ENCODE measurements around the gene NLGN2. TPM values are rescaled to one million over a fixed set of nuclear protein-coding genes. Genes with fewer than 3 reads are reported as not detected.

The NLGN2 gene
- total and polyA plus RNA-seq, 2 of the 8 experiments (the other 6 are each of a cell fraction or from before 2014, with no cell fraction given), result 21.2 to 62.8 TPM

DNA sequence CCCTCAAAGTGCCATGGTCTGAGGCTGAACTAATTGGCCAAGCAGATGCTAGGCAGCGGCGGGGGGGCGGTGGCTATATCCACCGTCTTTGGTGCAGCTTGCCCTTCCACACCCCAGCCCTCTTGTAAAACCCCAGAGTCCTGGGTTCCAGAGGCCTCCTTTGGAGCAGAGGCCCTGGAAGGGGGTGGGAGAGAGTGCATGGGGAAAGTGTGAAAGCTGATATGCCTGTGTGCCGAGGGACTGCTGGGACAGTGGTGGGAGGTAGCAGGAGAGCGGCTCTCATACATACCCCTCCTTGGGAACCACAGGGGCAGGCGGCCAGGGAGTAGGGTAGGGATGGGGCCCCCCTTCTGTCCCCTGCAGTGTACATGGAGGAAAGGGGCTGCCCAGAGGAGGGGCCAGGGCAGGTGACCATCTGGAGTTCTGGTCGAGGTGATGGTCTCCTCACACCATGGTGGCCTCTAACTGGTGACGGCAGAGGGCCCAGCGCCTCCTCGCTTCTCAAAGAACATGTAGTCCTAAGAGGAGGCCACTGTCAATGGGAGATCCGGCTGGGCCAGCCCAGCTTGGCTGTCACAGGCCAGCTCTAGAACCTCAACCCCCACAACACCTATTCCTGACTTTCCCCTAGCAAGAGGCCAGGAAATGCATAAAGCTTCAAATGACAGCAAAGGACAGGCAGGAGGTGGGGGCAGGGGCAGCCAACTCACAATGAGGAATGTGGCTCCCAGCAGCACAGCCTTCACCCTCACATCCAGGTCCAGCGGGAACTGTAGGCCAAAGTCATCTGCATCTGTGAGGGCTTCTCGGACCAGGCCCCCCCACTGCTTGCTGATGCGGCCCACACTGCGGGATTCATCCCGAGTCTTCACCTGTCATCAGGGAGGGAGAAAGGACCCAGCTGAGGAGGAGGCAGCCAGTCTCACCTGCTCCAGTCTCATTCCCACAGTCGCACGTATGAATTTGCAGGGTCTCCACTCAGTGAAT lies 17.4 kb upstream of the NLGN2 start:
- Histone ChIP-seq H2BK5ac (ENCODE audit: low read depth, low read length) (no peak overlapping the region), H2BK20ac (ENCODE audit: low read length) (no peak overlapping the region), H3K9ac (replicated peaks in 1 of 4; ENCODE audit: extremely low read depth in 1 of 4, low read depth in 3 of 4, low read length in 3 of 4) (no peak overlapping the region), H3K27me3 (replicated peaks in 1 of 4; ENCODE audit: control insufficient read depth in 3 of 4, extremely low read depth in 1 of 4, insufficient read depth in 3 of 4, low read length in 3 of 4) (no peaks in the 10 kb centered on the region), H2BK120ac (replicated peaks; ENCODE audit: low read depth, low read length) (no peak overlapping the region), H3K36me3 (ENCODE audit: control insufficient read depth in 2 of 4, insufficient read depth in 4 of 4, low read length in 3 of 4) (peaks cover 0 to 30% (median 10%) of the 10 kb centered on the region in 4 experiments; a peak in 5 of 8 replicates), H2BK15ac (ENCODE audit: low read length) (no peak overlapping the region), H2AK5ac (ENCODE audit: low read depth, low read length) (no peak overlapping the region), H3K18ac (ENCODE audit: extremely low read depth, low read length) (no peak overlapping the region), H3K4ac (replicated peaks; ENCODE audit: insufficient read length, low read depth, low read length) (no peak overlapping the region), H3K27ac (ENCODE audit: low read depth, low read length) (no peak overlapping the region), H3K4me2 (ENCODE audit: insufficient read depth in 1 of 2, low read depth in 2 of 2, low read length in 2 of 2) (no peak overlapping the region), H2BK12ac (ENCODE audit: low read depth, low read length) (no peak overlapping the region), H3K4me1 (replicated peaks in 1 of 4; ENCODE audit: control insufficient read depth in 3 of 4, insufficient read depth in 4 of 4, low read length in 3 of 4) (peaks cover 0 to 9% (median 3%) of the 10 kb centered on the region in 4 experiments; a peak in 6 of 7 replicates), H3K79me2 (ENCODE audit: control insufficient read depth in 1 of 2, insufficient read depth in 2 of 2, low read length in 2 of 2) (no peaks in the 10 kb centered on the region), H3K14ac (ENCODE audit: insufficient read length) (no peak overlapping the region), H3K23me2 (ENCODE audit: low read depth, low read length) (peaks cover 14% of the 10 kb centered on the region; the same call in 1 of the 2 replicates), H3K23ac (ENCODE audit: insufficient read length) (no peak overlapping the region), H3K9me3 (ENCODE audit: insufficient read depth in 2 of 2, low read depth in 1 of 2, low read length in 1 of 2) (no peaks in the 10 kb centered on the region), H3K56ac (replicated peaks; ENCODE audit: insufficient read length, low read depth, low read length) (no peak overlapping the region), H4K91ac (replicated peaks; ENCODE audit: insufficient read length, low read length) (no peak overlapping the region), H2AFZ (ENCODE audit: low read length) (no peak overlapping the region), H4K20me1 (replicated peaks in 1 of 2; ENCODE audit: control insufficient read depth in 1 of 2, insufficient read depth in 2 of 2, low read length in 2 of 2) (peaks cover 2 to 10% of the 10 kb centered on the region in 2 experiments), H3K79me1 (ENCODE audit: low read depth, low read length) (no peaks in the 10 kb centered on the region; the same call in 1 of the 2 replicates), H4K8ac (ENCODE audit: extremely low read depth, insufficient read depth, low read length) (no peak overlapping the region; the same call in 1 of the 2 replicates), H4K5ac (ENCODE audit: insufficient read length, low read depth, low read length) (no peak overlapping the region), H3K4me3 (ENCODE audit: extremely low read depth in 1 of 4, insufficient read depth in 2 of 4, low read depth in 3 of 4, low read length in 4 of 4) (no peak overlapping the region)
- ChIA-PET POLR2A (ENCODE audit: partially characterized antibody) (interaction anchor here (1.3 to 1.9 kb wide), 3 partner anchors 8 to 94 kb away, joined by 4 to 8 read pairs (median 4); partner anchors contain the start of gene POLR2A), CTCF (ENCODE audit: partially characterized antibody) (interaction anchor here (1.1 to 2.8 kb wide), 4 partner anchors 31 to 223 kb away, joined by 3 to 8 read pairs (median 4); partner anchors contain the start of gene SENP3)
- 86% methylated on average over 19 of the region's 19 CpGs; no CpG with 5 or more reads in 1 of the 2 experiments for WGBS, 2 experiments (ENCODE audit: extremely low coverage in 1 of 2, insufficient coverage in 1 of 2, insufficient read length in 1 of 2, insufficient replicate concordance in 2 of 2, low coverage in 1 of 2, low lambda C conversion rate in 2 of 2, missing lambda C conversion rate in 1 of 2)
- FAIRE-seq (no peak), DNase-seq (ENCODE audit: low read depth in 1 of 2, low spot score in 2 of 2) (no peak)
- TF ChIP-seq MAX (IDR thresholded peaks at IDR 0.05), result no peak
- TF ChIP-seq SIRT6 (IDR thresholded peaks at IDR 0.05; ENCODE audit: low read length), result no peak
- no peak for TF ChIP-seq RFX5 (IDR thresholded peaks at IDR 0.05; ENCODE audit: borderline replicate concordance, low read depth, low read length)
- no peak for TF ChIP-seq NANOG (IDR thresholded peaks at IDR 0.05; ENCODE audit: insufficient read depth, low read depth, low read length, poor library complexity, severe bottlenecking)
- TF ChIP-seq RXRA (IDR thresholded peaks at IDR 0.05; ENCODE audit: insufficient read depth, low read depth, low read length), result no peak
- no peak for TF ChIP-seq TCF12 (IDR thresholded peaks at IDR 0.05; ENCODE audit: low read depth, low read length)
- TF ChIP-seq POLR2AphosphoS5 (IDR thresholded peaks at IDR 0.05; ENCODE audit: low read depth, low read length), result no peak
- TF ChIP-seq CBX5 (IDR thresholded peaks at IDR 0.05; ENCODE audit: low read depth, low read length), result no peak
- no peak for TF ChIP-seq SP4 (IDR thresholded peaks at IDR 0.05; ENCODE audit: low read length)
- no peak for TF ChIP-seq BRCA1 (IDR thresholded peaks at IDR 0.05; ENCODE audit: low read depth, low read length)
- TF ChIP-seq SP2 (IDR thresholded peaks at IDR 0.05; ENCODE audit: low read length), result no peak
- TF ChIP-seq TBP (IDR thresholded peaks at IDR 0.05; ENCODE audit: low read depth, low read length), result no peak
